GM12874 (cell line): Measurements from ENCODE around the gene MYO15B.
A peak's percentile ranks its signal among the peaks of the same experiment; 100 is the strongest.

ENCODE experiments used
- TF ChIP-seq, protein P1 (sequence below): IDR thresholded peaks from 2 replicates; pipeline ENCODE4 v1.5.1; 2011; ENCODE audit warnings: low read depth, mild to moderate bottlenecking, control low read depth, low read length, moderate library complexity; ENCODE audit not compliant: insufficient read depth

Gene MYO15B

GRCh38 chr17:75623386-75623785 lies 35.8 kb downstream of the MYO15B start:
- TF ChIP-seq, protein P1, sequence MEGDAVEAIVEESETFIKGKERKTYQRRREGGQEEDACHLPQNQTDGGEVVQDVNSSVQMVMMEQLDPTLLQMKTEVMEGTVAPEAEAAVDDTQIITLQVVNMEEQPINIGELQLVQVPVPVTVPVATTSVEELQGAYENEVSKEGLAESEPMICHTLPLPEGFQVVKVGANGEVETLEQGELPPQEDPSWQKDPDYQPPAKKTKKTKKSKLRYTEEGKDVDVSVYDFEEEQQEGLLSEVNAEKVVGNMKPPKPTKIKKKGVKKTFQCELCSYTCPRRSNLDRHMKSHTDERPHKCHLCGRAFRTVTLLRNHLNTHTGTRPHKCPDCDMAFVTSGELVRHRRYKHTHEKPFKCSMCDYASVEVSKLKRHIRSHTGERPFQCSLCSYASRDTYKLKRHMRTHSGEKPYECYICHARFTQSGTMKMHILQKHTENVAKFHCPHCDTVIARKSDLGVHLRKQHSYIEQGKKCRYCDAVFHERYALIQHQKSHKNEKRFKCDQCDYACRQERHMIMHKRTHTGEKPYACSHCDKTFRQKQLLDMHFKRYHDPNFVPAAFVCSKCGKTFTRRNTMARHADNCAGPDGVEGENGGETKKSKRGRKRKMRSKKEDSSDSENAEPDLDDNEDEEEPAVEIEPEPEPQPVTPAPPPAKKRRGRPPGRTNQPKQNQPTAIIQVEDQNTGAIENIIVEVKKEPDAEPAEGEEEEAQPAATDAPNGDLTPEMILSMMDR: no peak

DNA sequence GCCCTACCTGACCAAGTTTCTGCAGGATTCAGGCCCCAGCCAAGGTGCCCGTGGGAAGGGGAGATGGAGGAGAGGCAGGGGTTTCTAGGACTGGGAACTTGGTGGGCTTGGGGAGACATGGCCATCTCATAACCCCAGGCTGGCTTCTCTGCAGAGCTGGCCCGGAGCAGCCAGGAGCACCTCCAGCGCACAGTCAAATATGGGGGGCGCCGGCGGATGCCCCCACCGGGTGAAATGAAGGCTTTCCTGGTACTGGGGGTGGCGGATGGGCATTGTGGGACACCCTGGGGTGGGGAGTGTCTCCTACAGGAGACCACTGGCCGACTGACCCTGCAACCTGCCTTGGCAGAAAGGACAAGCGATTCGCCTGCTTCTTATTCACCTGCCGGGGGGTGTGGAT lies 36.4 kb downstream of the MYO15B start:
- TF ChIP-seq, protein P1: no peak

- TF ChIP-seq, protein P1: no peak
These were observed 37.2 kb downstream of the MYO15B start for GRCh38 chr17:75624714-75625345.

- TF ChIP-seq, protein P1: peak; percentile 78
These were observed 38.4 kb downstream of the MYO15B start for GRCh38 chr17:75625813-75626486.

- TF ChIP-seq, protein P1: no peak
These were observed 39.0 kb downstream of the MYO15B start for GRCh38 chr17:75626496-75627038.

DNA sequence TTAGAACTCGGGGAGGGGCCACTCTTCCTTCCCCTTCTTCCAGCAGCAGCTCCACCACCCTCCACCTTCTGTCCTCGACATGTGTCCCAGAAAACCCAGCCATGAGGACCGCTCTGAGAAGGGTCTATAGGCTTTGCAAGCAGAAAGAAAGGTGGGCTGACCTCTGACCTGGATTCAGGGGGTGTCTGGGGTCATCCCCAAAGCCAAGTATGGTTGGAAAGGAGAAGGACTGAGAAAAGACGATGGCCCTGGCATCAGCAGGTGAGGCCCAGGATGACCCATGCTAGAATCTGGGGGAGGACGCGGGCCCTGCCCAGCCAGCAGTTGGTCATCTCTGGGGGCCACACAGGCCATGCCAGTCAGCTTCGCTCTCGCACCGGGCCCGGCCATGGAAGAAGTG lies 39.5 kb downstream of the MYO15B start:
- TF ChIP-seq, protein P1: no peak

DNA sequence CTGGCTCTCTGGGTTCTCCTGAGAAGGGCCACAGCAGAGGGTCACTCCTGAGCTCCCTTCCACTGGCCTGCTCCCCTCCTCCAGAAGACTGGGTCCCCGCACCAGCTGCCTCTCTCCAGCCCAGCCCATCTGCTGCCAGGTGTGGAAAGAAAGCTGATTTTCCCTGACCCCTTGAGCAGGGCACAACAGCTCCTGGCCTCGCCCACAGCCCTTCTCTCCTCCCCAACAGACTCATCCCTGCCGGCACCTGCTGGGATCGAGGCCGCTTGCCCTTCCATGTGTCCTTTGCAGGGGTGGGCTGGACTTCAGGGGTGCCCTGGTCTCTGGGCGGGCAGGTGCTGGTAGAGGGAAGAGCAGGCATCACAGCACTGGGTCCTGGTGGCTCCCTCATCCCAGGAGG lies 40.8 kb downstream of the MYO15B start:
- TF ChIP-seq, protein P1: no peak
